Thyroid gland (tissue), 4 donors: ENCODE data around the gene CTNNA2.

Experiments used
- CTCF ChIP-seq, 6 experiments: fragments of 200-600 bp in 3 of 6; fragments of 450-650 bp in 3 of 6; sonication (generic) in 3 of 6; IDR thresholded peaks; one replicate each; pipeline ENCODE4 v1.5.1; 2016 to 2019; ENCODE audit warnings: antibody characterized with exemption in 6 of 6, mild to moderate bottlenecking in 2 of 6, inconsistent platforms in 1 of 6, moderate library complexity in 1 of 6
- POLR2A ChIP-seq, 2 donors: fragments of 450-650 bp; IDR thresholded peaks; one replicate each; pipeline ENCODE4 v1.6.1; 2017; ENCODE audit warnings: antibody characterized with exemption in 2 of 2, mild to moderate bottlenecking in 2 of 2, moderate library complexity in 1 of 2

GRCh38 chr2:80501874-80502624 lies 989.2 kb downstream of the CTNNA2 start:
- no peak for TF ChIP-seq POLR2A (IDR thresholded peaks at IDR 0.05)
- no peak for TF ChIP-seq CTCF (IDR thresholded peaks at IDR 0.05)
